OCI-LY7 (cell line): ENCODE data around the gene LCA5. TPM values are rescaled to one million over a fixed set of nuclear protein-coding genes. Genes with fewer than 3 reads are reported as not detected.

Experiments
- BruUV-seq: library from RNA; stranded (reverse); fragments of 400-500 nt; replicated peaks from 2 replicates; lab custom pipeline; 2021; lab: Mats Ljungman, UMichigan
- CTCF ChIA-PET: fragments of 300-600 bp; sonication (Branson Sonifier 250); formaldehyde crosslinking; loops from one replicate; lab custom pipeline; 2022; ENCODE audit warnings: antibody characterized with exemption; ENCODE audit not compliant: unreplicated experiment; lab: Charles Lee
- POLR2A ChIA-PET: fragments of 300-600 bp; sonication (Branson Sonifier 250); formaldehyde crosslinking; loops from one replicate; lab custom pipeline; 2022; ENCODE audit warnings: antibody characterized with exemption; lab: Charles Lee
- DNase-seq: peaks from one replicate; pipeline ENCODE4 v3.0.0-alpha.2; 2015; ENCODE audit warnings: low spot score
- H2AFZ ChIP-seq: fragments of 200-600 bp; sonication (generic), shearing (Covaris generic); 2 replicates; pipeline ENCODE4 v1.6.1; 2014; ENCODE audit warnings: mild to moderate bottlenecking, antibody characterized with exemption, low read length, moderate library complexity
- H3K27ac ChIP-seq: fragments of 200-600 bp; sonication (generic); 2 replicates; pipeline ENCODE4 v1.5.1; 2014; ENCODE audit warnings: mixed run types, low read depth, mild to moderate bottlenecking, moderate library complexity, low read length, inconsistent platforms; ENCODE audit not compliant: poor library complexity, severe bottlenecking
- H3K36me3 ChIP-seq: fragments of 200-600 bp; sonication (generic); 2 replicates; pipeline ENCODE4 v1.6.1; 2014; ENCODE audit warnings: mild to moderate bottlenecking, antibody characterized with exemption, low read length, moderate library complexity, mixed read lengths; ENCODE audit not compliant: insufficient read depth
- H3K4me1 ChIP-seq: fragments of 200-600 bp; sonication (generic); 2 replicates; pipeline ENCODE4 v1.5.1; 2014; ENCODE audit warnings: mild to moderate bottlenecking, low read length; ENCODE audit not compliant: insufficient read depth, poor library complexity, severe bottlenecking
- H3K4me2 ChIP-seq: fragments of 200-600 bp; sonication (generic); 2 replicates; pipeline ENCODE4 v1.6.1; 2014; ENCODE audit warnings: mild to moderate bottlenecking, low read length
- H3K4me3 ChIP-seq: fragments of 200-600 bp; sonication (generic); 2 replicates; pipeline ENCODE4 v1.5.1; 2014; ENCODE audit warnings: mild to moderate bottlenecking, low read depth, low read length; ENCODE audit not compliant: poor library complexity, severe bottlenecking
- H3K79me2 ChIP-seq: fragments of 200-600 bp; sonication (generic); 2 replicates; pipeline ENCODE4 v1.6.1; 2016; ENCODE audit warnings: low read depth, mild to moderate bottlenecking, low read length, moderate library complexity, mixed read lengths; ENCODE audit not compliant: insufficient read depth
- H3K9me2 ChIP-seq: fragments of 200-600 bp; sonication (generic); 2 replicates; pipeline ENCODE4 v1.6.1; 2016; ENCODE audit warnings: mild to moderate bottlenecking, low read length, mixed read lengths; ENCODE audit not compliant: insufficient read depth
- H3K9me3 ChIP-seq: fragments of 200-600 bp; sonication (generic); 2 replicates; pipeline ENCODE4 v1.6.1; 2014; ENCODE audit warnings: mild to moderate bottlenecking, mixed run types, low read length, mixed read lengths
- H4K20me1 ChIP-seq: fragments of 200-600 bp; sonication (generic); 2 replicates; pipeline ENCODE4 v1.6.1; 2014; ENCODE audit warnings: mild to moderate bottlenecking, antibody characterized with exemption, low read length, moderate library complexity, mixed read lengths; ENCODE audit not compliant: insufficient read depth
- CTCF ChIP-seq: fragments of 200-600 bp; sonication (generic); conservative IDR thresholded peaks from 2 replicates; pipeline ENCODE4 v1.5.1; 2014; ENCODE audit warnings: mild to moderate bottlenecking, antibody characterized with exemption, low read length, moderate library complexity, mixed read lengths
- EZH2phosphoT487 ChIP-seq: fragments of 200-600 bp; sonication (generic); IDR thresholded peaks from 2 replicates; pipeline ENCODE4 v1.6.1; 2018; ENCODE audit warnings: low read depth, borderline replicate concordance, mild to moderate bottlenecking, mixed run types, antibody characterized with exemption, low read length, moderate library complexity, mixed read lengths
- intact Hi-C: fragments of 100-400 bp; cut with micrococcal nuclease; formaldehyde crosslinking; loops from one replicate; pipeline ENCODE4 v1.10.0; 2022; ENCODE audit not compliant: unreplicated experiment
- total RNA-seq, 2 experiments: library from RNA; depleted of rRNA in 1 of 2; stranded (reverse); fragments of >200 nt in 1 of 2; shearing (Covaris generic) in 1 of 2; gene quantifications; 2 replicates each; pipeline ENCODE4 v1.2.3, GENCODE V29; 2014 to 2022

LCA5 gene
- total RNA-seq, 2 experiments from 2014 or later, result 1.3 to 2.0 TPM

GRCh38 chr6:79455446-79455845 is 81.8 kb downstream of the LCA5 start:
- BruUV-seq, result no TSS peak
- Histone ChIP-seq H3K4me3 (no peak overlapping the region), H2AFZ (no peak overlapping the region), H4K20me1 (no peaks in the 10 kb centered on the region), H3K9me3 (no peaks in the 10 kb centered on the region), H3K4me1 (no peaks in the 10 kb centered on the region), H3K4me2 (no peak overlapping the region), H3K79me2 (no peaks in the 10 kb centered on the region), H3K9me2 (no peaks in the 10 kb centered on the region), H3K27ac (no peak overlapping the region), H3K36me3 (no peaks in the 10 kb centered on the region)
- intact Hi-C loops, result no loop called here
- TF ChIP-seq CTCF (no peak), EZH2phosphoT487 (no peak)
- ChIA-PET CTCF (no interaction called here), POLR2A (interaction anchor here (0.6 kb wide), 1 partner anchor 14 kb away, joined by 3 read pairs; no protein-coding TSS in a partner anchor)
- no peak for DNase-seq

- no peaks in the 10 kb centered on the region for H3K79me2 ChIP-seq
- no peaks in the 10 kb centered on the region for H3K9me3 ChIP-seq
- POLR2A ChIA-PET, result no interaction called here
- no peak for TF ChIP-seq CTCF
- no peak for TF ChIP-seq EZH2phosphoT487
- H3K4me3 ChIP-seq, result no peak overlapping the region
- BruUV-seq, result no TSS peak
- no peaks in the 10 kb centered on the region for H3K4me1 ChIP-seq
- DNase-seq, result no peak
- H4K20me1 ChIP-seq, result no peaks in the 10 kb centered on the region
- CTCF ChIA-PET, result no interaction called here
- H3K36me3 ChIP-seq, result no peaks in the 10 kb centered on the region
- intact Hi-C loops, result no loop called here
- H3K27ac ChIP-seq, result no peak overlapping the region
- H3K9me2 ChIP-seq, result no peaks in the 10 kb centered on the region
- no peak overlapping the region for H3K4me2 ChIP-seq
- no peak overlapping the region for H2AFZ ChIP-seq
Measured at GRCh38 chr6:79453558-79454042, 83.6 kb downstream of the LCA5 start.

GRCh38 chr6:79450984-79451383 is 86.2 kb downstream of the LCA5 start:
- CTCF ChIA-PET, result no interaction called here
- intact Hi-C loops, result no loop called here

More at GRCh38 chr6:79450984-79451383, 86.2 kb downstream of the LCA5 start:
- no peaks in the 10 kb centered on the region for H3K9me2 ChIP-seq
- no peaks in the 10 kb centered on the region for H3K79me2 ChIP-seq
- POLR2A ChIA-PET, result no interaction called here
- no peak overlapping the region for H3K4me2 ChIP-seq
- no peak overlapping the region for H3K4me3 ChIP-seq
- H3K4me1 ChIP-seq, result no peaks in the 10 kb centered on the region
- H3K9me3 ChIP-seq, result no peaks in the 10 kb centered on the region
- TF ChIP-seq EZH2phosphoT487, result no peak
- TF ChIP-seq CTCF, result no peak
- H2AFZ ChIP-seq, result no peak overlapping the region
- H3K36me3 ChIP-seq, result no peaks in the 10 kb centered on the region
- no peak overlapping the region for H3K27ac ChIP-seq
- H4K20me1 ChIP-seq, result no peaks in the 10 kb centered on the region
- DNase-seq, result no peak
- no TSS peak for BruUV-seq
